HG03565 (cell line): ENCODE results near the gene DYNLT3.

Source experiments
- ATAC-seq: cut with Tn5 transposase; IDR thresholded peaks from one replicate; pipeline ENCODE4 v1.9.1; 2021; ENCODE audit warnings: mild to moderate bottlenecking, moderate library complexity; ENCODE audit not compliant: unreplicated experiment

DYNLT3 gene

GRCh38 chrX:37846934-37847732 lies at the start of gene DYNLT3:
Gene DYNLT3, minus strand, starts transcription at chrX:37847571. Its CDS starts 61 bp downstream, at chrX:37847510.
- ATAC-seq = peak; percentile 99

- no peak for ATAC-seq
These were observed 49.1 kb upstream of the DYNLT3 start for GRCh38 chrX:37896511-37896890.

GRCh38 chrX:37895795-37896510 lies 48.6 kb upstream of the DYNLT3 start:
- no peak for ATAC-seq

GRCh38 chrX:37894725-37895124 lies 47.4 kb upstream of the DYNLT3 start:
- no peak for ATAC-seq

GRCh38 chrX:37888010-37888409 lies 40.6 kb upstream of the DYNLT3 start:
- ATAC-seq = no peak

GRCh38 chrX:37887347-37887746 lies 40.0 kb upstream of the DYNLT3 start:
- no peak for ATAC-seq

GRCh38 chrX:37883196-37883595 lies 35.8 kb upstream of the DYNLT3 start:
- no peak for ATAC-seq

- ATAC-seq = no peak
These were observed 32.3 kb upstream of the DYNLT3 start for GRCh38 chrX:37879692-37880091.

- ATAC-seq = no peak
These were observed 29.3 kb upstream of the DYNLT3 start for GRCh38 chrX:37876716-37877115.

GRCh38 chrX:37875675-37876074 lies 28.3 kb upstream of the DYNLT3 start:
- ATAC-seq = no peak

- ATAC-seq = no peak
These were observed 25.8 kb upstream of the DYNLT3 start for GRCh38 chrX:37873220-37873619.

- no peak for ATAC-seq
These were observed 24.9 kb upstream of the DYNLT3 start for GRCh38 chrX:37872303-37872655.

GRCh38 chrX:37871626-37872302 lies 24.4 kb upstream of the DYNLT3 start:
- ATAC-seq = no peak

GRCh38 chrX:37867536-37868153 lies 20.3 kb upstream of the DYNLT3 start:
- no peak for ATAC-seq

- ATAC-seq = no peak
These were observed 16.4 kb upstream of the DYNLT3 start for GRCh38 chrX:37863728-37864127.

- no peak for ATAC-seq
These were observed 15.5 kb upstream of the DYNLT3 start for GRCh38 chrX:37862851-37863250.

- ATAC-seq = no peak
These were observed 13.3 kb upstream of the DYNLT3 start for GRCh38 chrX:37860721-37861120.

GRCh38 chrX:37854748-37855147 lies 7.4 kb upstream of the DYNLT3 start:
- ATAC-seq = no peak

GRCh38 chrX:37854148-37854547 lies 6.8 kb upstream of the DYNLT3 start:
- ATAC-seq = no peak

- no peak for ATAC-seq
These were observed 394 bp upstream of the DYNLT3 start for GRCh38 chrX:37847733-37848197.

- ATAC-seq = no peak
These were observed 825 bp downstream of the DYNLT3 start for GRCh38 chrX:37846558-37846933.
